HepG2 (cell line): ENCODE data around the gene ANKRD6. TPM values are rescaled to one million over a fixed set of nuclear protein-coding genes. Genes with fewer than 3 reads are reported as not detected.

Experiments
- BRCA1 ChIP-seq: sonication (generic); formaldehyde crosslinking; IDR thresholded peaks from 2 replicates; pipeline ENCODE4 v1.4.0; 2020; ENCODE audit warnings: missing genetic modification reagents
- CHD4 ChIP-seq: fragments of 200-600 bp; sonication (generic); IDR thresholded peaks from 2 replicates; pipeline ENCODE4 v1.7.0; 2017; ENCODE audit warnings: mild to moderate bottlenecking, low read length, borderline replicate concordance
- DNMT3B ChIP-seq: conservative IDR thresholded peaks from 2 replicates; pipeline ENCODE4 v1.6.1; 2016; ENCODE audit warnings: missing biosample characterization, control low read depth
- DPF2 ChIP-seq: sonication (generic); formaldehyde crosslinking; IDR thresholded peaks from 2 replicates; pipeline ENCODE4 v1.4.0; 2020; ENCODE audit warnings: mild to moderate bottlenecking, low read depth, missing genetic modification reagents, borderline replicate concordance
- FOXA3 ChIP-seq: IDR thresholded peaks from 2 replicates; pipeline ENCODE4 v1.6.1; 2016; ENCODE audit warnings: missing genetic modification reagents, missing compliant biosample characterization
- FOXP1 ChIP-seq, 2 experiments: fragments of 450-650 bp in 1 of 2; IDR thresholded peaks; 2 replicates each; pipeline ENCODE4 v1.6.1; 2017 to 2018; ENCODE audit warnings: antibody characterized with exemption in 1 of 2
- GABPA ChIP-seq, 2 experiments: IDR thresholded peaks; 2 replicates each; pipeline ENCODE4 v1.6.1; 2011 to 2016; ENCODE audit warnings: low read depth in 2 of 2, low read length in 1 of 2, missing biosample characterization in 1 of 2, missing genetic modification characterization in 1 of 2
- GATAD2A ChIP-seq: IDR thresholded peaks from 2 replicates; pipeline ENCODE4 v1.6.1; 2016
- GTF2F1 ChIP-seq: fragments of 150-350 bp; IDR thresholded peaks from 2 replicates; pipeline ENCODE4 v1.6.1; 2014; ENCODE audit warnings: low read length
- HDAC2 ChIP-seq: sonication (generic); formaldehyde crosslinking; IDR thresholded peaks from 2 replicates; pipeline ENCODE4 v1.4.0; 2020; ENCODE audit warnings: missing genetic modification reagents
- IRX3 ChIP-seq: sonication (generic); formaldehyde crosslinking; IDR thresholded peaks from 2 replicates; pipeline ENCODE4 v1.8.1; 2023; ENCODE audit warnings: mild to moderate bottlenecking, low read depth, missing genetic modification reagents, borderline replicate concordance
- KDM5B ChIP-seq: sonication (generic); formaldehyde crosslinking; IDR thresholded peaks from 2 replicates; pipeline ENCODE4 v1.4.0; 2020; ENCODE audit warnings: missing genetic modification reagents, mild to moderate bottlenecking, borderline replicate concordance
- MED1 ChIP-seq: sonication (generic); formaldehyde crosslinking; IDR thresholded peaks from 2 replicates; pipeline ENCODE4 v1.4.0; 2020; ENCODE audit warnings: missing genetic modification reagents
- NFKB2 ChIP-seq: sonication (generic); formaldehyde crosslinking; IDR thresholded peaks from 2 replicates; pipeline ENCODE4 v1.4.0; 2020; ENCODE audit warnings: missing genetic modification reagents, borderline replicate concordance
- NFRKB ChIP-seq: fragments of 450-650 bp; IDR thresholded peaks from 2 replicates; pipeline ENCODE4 v1.6.1; 2017
- RELA ChIP-seq: sonication (generic); formaldehyde crosslinking; IDR thresholded peaks from 2 replicates; pipeline ENCODE4 v1.4.0; 2020; ENCODE audit warnings: missing genetic modification reagents
- SALL1 ChIP-seq: sonication (generic); formaldehyde crosslinking; IDR thresholded peaks from 2 replicates; pipeline ENCODE4 v1.8.0; 2022; ENCODE audit warnings: mild to moderate bottlenecking, missing genetic modification reagents
- SIN3B ChIP-seq: fragments of 150-350 bp; IDR thresholded peaks from 2 replicates; pipeline ENCODE4 v1.6.1; 2014; ENCODE audit warnings: low read length
- SP2 ChIP-seq: sonication (generic); formaldehyde crosslinking; IDR thresholded peaks from 2 replicates; pipeline ENCODE4 v1.5.1; 2020; ENCODE audit warnings: mild to moderate bottlenecking, missing genetic modification reagents
- SRSF4 ChIP-seq: fragments of 200-400 bp; formaldehyde crosslinking; IDR thresholded peaks from one replicate; pipeline ENCODE4 v1.6.1; 2018; ENCODE audit warnings: mild to moderate bottlenecking, low read depth, low read length, moderate library complexity; ENCODE audit not compliant: poor library complexity, severe bottlenecking
- TCF7L2 ChIP-seq: IDR thresholded peaks from 2 replicates; pipeline ENCODE4 v1.6.1; 2011; ENCODE audit warnings: mild to moderate bottlenecking, low read depth, low read length, moderate library complexity
- YEATS4 ChIP-seq: sonication (generic); formaldehyde crosslinking; IDR thresholded peaks from 2 replicates; pipeline ENCODE4 v1.4.0; 2020; ENCODE audit warnings: missing genetic modification reagents, borderline replicate concordance
- ZFP1 ChIP-seq: IDR thresholded peaks from 2 replicates; pipeline ENCODE4 v1.6.1; 2016
- ZFP36L1 ChIP-seq: sonication (generic); formaldehyde crosslinking; IDR thresholded peaks from 2 replicates; pipeline ENCODE4 v1.8.0; 2022; ENCODE audit warnings: mild to moderate bottlenecking, missing genetic modification reagents, moderate library complexity
- ZFP41 ChIP-seq: sonication (generic); formaldehyde crosslinking; IDR thresholded peaks from 2 replicates; pipeline ENCODE4 v1.4.0; 2020; ENCODE audit warnings: mild to moderate bottlenecking, missing genetic modification reagents, borderline replicate concordance
- ZNF17 ChIP-seq: sonication (generic); formaldehyde crosslinking; IDR thresholded peaks from 2 replicates; pipeline ENCODE4 v1.5.0; 2020; ENCODE audit warnings: mild to moderate bottlenecking, missing genetic modification reagents
- ZNF296 ChIP-seq: sonication (generic); formaldehyde crosslinking; conservative IDR thresholded peaks from 2 replicates; pipeline ENCODE4 v1.5.0; 2020; ENCODE audit warnings: mild to moderate bottlenecking, missing genetic modification reagents
- ZNF335 ChIP-seq: sonication (generic); formaldehyde crosslinking; IDR thresholded peaks from 2 replicates; pipeline ENCODE4 v1.4.0; 2020; ENCODE audit warnings: missing genetic modification reagents
- ZNF432 ChIP-seq: sonication (generic); formaldehyde crosslinking; IDR thresholded peaks from 2 replicates; pipeline ENCODE4 v1.5.0; 2020; ENCODE audit warnings: missing genetic modification reagents, mild to moderate bottlenecking, borderline replicate concordance
- ZNF558 ChIP-seq: sonication (generic); formaldehyde crosslinking; IDR thresholded peaks from 2 replicates; pipeline ENCODE4 v1.9.0; 2022; ENCODE audit warnings: mild to moderate bottlenecking, missing genetic modification reagents, borderline replicate concordance
- ZNF75D ChIP-seq: sonication (generic); formaldehyde crosslinking; IDR thresholded peaks from 2 replicates; pipeline ENCODE4 v1.8.1; 2023; ENCODE audit warnings: missing genetic modification reagents, mild to moderate bottlenecking, borderline replicate concordance
- ZNF761 ChIP-seq: sonication (generic); formaldehyde crosslinking; conservative IDR thresholded peaks from 2 replicates; pipeline ENCODE4 v1.4.0; 2020; ENCODE audit warnings: mild to moderate bottlenecking, missing genetic modification reagents
- polyA plus RNA-seq, 8 experiments: library from polyadenylated mRNA; depleted of rRNA in 3 of 8; stranded (reverse) in 7 of 8; unstranded in 1 of 8; fragments of >200 nt; fragmentation: Illumina TruSeq in 4 of 8; extraction: Trizol in 4 of 8; gene quantifications; 2 replicates each; pipeline versions ENCODE4 v1.2.1 to v1.2.3, GENCODE V29; 2011 to 2016; ENCODE audit warnings: low read depth in 4 of 8, missing spikeins in 1 of 8, mixed read lengths in 1 of 8; ENCODE audit not compliant: insufficient read depth in 1 of 8
- total RNA-seq, 5 experiments: library from RNA; depleted of rRNA; stranded (reverse); fragments of >200 nt; fragmentation: Illumina TruSeq; extraction: Trizol; gene quantifications; 2 replicates each; pipeline ENCODE4 v1.2.3, GENCODE V29; 2016; ENCODE audit warnings: low read depth in 1 of 5
- TF ChIP-seq, protein P1 (sequence below): sonication (generic); formaldehyde crosslinking; IDR thresholded peaks from 2 replicates; pipeline ENCODE4 v1.5.1; 2020; ENCODE audit warnings: mild to moderate bottlenecking, missing genetic modification reagents, moderate library complexity

ANKRD6 gene
- total and polyA plus RNA-seq, 2 of the 13 experiments (the other 11 are each of a cell fraction or from before 2014, with no cell fraction given), result 0.18 to 0.36 TPM

- peak; percentile 36; the same call in 1 of the 2 replicates for TF ChIP-seq FOXA3 (CRISPR knock-in tag)
- TF ChIP-seq MED1 (CRISPR knock-in tag), result peak; percentile 55
- TF ChIP-seq RELA, result no peak; the same call in 1 of the 2 replicates
- peak; percentile 90 for TF ChIP-seq YEATS4
- TF ChIP-seq ZNF432 (CRISPR knock-in tag), result no peak
- TF ChIP-seq HDAC2 (CRISPR knock-in tag), result no peak
- TF ChIP-seq GATAD2A (CRISPR knock-in tag), result peak; percentile 36; the same call in 1 of the 2 replicates
- TF ChIP-seq NFRKB, result no peak
- no peak for TF ChIP-seq ZFP41 (CRISPR knock-in tag)
- TF ChIP-seq GTF2F1, result no peak
- TF ChIP-seq ZNF558 (CRISPR knock-in tag), result no peak
- no peak for TF ChIP-seq FOXP1 (IDR thresholded peaks at IDR 0.05)
- no peak for TF ChIP-seq FOXP1 (CRISPR knock-in tag; IDR thresholded peaks at IDR 0.05)
- TF ChIP-seq SALL1, result peak; percentile 85; the same call in 1 of the 2 replicates
- no peak for TF ChIP-seq ZFP36L1 (CRISPR knock-in tag)
- TF ChIP-seq ZNF17 (CRISPR knock-in tag), result no peak
- TF ChIP-seq KDM5B, result peak; percentile 72; the same call in 1 of the 2 replicates
- 0 out of 2 replicates have a peak, but pooled peaks have one; percentile 62 for TF ChIP-seq IRX3 (CRISPR knock-in tag)
- TF ChIP-seq SP2, result peak; percentile 36; the same call in 1 of the 2 replicates
- no peak for TF ChIP-seq CHD4
- TF ChIP-seq DPF2, result no peak
- no peak for TF ChIP-seq SRSF4
- no peak for TF ChIP-seq ZNF296
- no peak for TF ChIP-seq ZNF75D (CRISPR knock-in tag)
- no peak for TF ChIP-seq SIN3B
- peak; percentile 53 for TF ChIP-seq GABPA (IDR thresholded peaks at IDR 0.05; ENCODE audit: low read depth, low read length)
- peak; percentile 90 for TF ChIP-seq GABPA (CRISPR knock-in tag; IDR thresholded peaks at IDR 0.05; ENCODE audit: low read depth)
- peak; percentile 83; the same call in 1 of the 2 replicates for TF ChIP-seq NFKB2 (CRISPR knock-in tag)
- TF ChIP-seq, protein P1, sequence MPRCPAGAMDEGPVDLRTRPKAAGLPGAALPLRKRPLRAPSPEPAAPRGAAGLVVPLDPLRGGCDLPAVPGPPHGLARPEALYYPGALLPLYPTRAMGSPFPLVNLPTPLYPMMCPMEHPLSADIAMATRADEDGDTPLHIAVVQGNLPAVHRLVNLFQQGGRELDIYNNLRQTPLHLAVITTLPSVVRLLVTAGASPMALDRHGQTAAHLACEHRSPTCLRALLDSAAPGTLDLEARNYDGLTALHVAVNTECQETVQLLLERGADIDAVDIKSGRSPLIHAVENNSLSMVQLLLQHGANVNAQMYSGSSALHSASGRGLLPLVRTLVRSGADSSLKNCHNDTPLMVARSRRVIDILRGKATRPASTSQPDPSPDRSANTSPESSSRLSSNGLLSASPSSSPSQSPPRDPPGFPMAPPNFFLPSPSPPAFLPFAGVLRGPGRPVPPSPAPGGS (CRISPR knock-in tag), result peak; percentile 49; the same call in 1 of the 2 replicates
- TF ChIP-seq ZFP1 (CRISPR knock-in tag), result no peak
- no peak for TF ChIP-seq ZNF761 (CRISPR knock-in tag)
- no peak for TF ChIP-seq TCF7L2
- TF ChIP-seq BRCA1 (CRISPR knock-in tag), result peak; percentile 29; the same call in 1 of the 2 replicates
- no peak; the same call in 1 of the 2 replicates for TF ChIP-seq DNMT3B
- peak; percentile 69; the same call in 1 of the 2 replicates for TF ChIP-seq ZNF335 (CRISPR knock-in tag)
Observed at GRCh38 chr6:89638320-89639195, 205.6 kb downstream of the ANKRD6 start, which contains the start of gene LYRM2 (continued).
